GM19328 (cell line): ENCODE data around the gene INF2.

Experiments used
- ATAC-seq: cut with Tn5 transposase; IDR thresholded peaks from one replicate; pipeline ENCODE4 v1.9.1; 2021; ENCODE audit warnings: mild to moderate bottlenecking, moderate library complexity; ENCODE audit not compliant: unreplicated experiment

INF2 gene

DNA sequence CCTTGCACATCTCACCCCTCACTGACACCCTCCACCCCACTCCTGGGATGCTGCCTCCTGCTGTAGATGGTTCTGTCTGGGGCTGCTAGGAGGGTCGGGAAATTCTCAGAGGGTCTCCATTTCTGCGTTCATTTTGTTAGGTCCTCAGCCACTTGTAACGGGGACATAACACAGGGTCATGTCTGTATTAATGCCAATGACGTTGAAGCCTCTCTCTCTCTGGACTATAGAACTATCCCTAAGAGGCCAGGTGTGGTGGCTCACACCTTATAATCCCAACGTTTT, 78.2 kb downstream of the INF2 start:
- ATAC-seq, result no peak

DNA sequence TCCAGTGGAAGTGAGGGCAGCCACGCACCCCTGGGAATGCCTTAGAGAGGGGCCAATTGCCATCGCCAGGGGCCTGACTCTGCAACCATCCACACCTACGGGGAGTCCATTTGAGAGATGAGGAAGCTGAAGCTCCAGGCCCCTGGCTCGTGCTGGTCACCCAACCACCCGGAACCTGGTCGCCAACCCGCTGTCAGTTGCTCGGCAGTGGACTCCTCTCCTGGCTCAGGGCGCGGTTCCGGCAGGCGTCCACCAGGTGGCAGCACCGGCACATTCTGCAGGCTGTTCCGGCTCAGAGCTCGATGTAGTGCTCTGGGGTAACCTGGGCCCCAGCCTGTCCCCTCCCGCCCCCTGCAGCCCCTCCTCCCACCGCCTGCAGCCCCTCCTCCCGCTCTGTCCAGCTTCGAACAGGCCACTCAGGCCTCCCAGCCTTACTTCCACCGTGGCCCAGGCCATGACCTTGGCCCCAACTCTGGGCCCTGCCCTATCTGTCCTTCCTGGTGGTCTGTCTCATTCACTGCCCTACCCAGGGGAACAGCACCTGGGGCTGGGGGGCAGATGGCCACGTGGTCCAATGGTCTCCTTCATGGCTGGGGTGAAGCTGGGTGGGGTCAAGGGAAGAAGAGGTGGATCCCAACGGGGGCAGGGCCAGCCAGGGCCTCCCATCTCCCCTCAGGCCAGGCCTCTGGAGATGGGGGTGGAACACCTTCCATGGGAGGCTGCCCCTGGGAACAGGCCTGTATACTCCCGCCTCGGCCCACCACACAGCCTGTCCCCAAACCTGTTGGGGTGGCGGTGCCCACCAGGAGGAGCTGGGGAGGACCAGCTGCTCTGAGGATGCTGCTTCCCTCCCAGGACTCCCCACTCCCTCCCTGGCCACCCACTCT, 79.3 kb downstream of the INF2 start:
- no peak for ATAC-seq

DNA sequence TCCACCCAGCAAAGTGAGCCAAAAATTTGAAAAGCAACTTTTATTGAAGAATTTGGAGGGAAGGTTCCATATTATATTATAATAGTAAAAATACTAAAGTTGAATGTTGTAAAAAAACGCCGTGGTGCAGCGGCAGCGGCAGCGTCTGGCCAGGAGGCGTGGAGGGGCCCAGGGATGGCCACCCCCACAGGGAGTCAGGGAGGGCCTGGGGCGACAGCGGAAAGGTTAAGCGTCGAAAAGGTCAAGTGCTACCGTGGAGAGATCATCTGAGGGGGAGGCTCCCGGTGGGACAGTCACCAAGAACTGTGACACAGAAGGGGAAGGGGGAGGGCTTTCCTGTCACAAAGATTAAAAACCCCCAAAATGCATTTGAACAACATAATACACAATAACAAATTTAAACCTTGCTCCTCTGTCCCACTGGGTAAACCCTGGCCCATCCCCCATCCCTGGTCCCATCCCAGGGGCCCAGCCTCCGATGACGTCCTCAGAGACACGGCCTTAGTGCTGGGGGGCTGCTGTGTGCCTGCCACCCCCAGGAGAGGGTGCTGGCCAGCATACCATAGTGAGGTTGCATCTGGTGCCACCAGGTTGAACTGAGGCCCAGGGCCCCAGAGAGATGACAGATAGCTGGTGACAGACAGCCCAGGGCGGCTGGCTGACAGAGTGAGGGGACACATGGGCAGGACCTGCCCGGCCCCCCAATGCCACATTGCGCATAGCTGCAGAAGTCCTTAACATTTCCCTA, 80.1 kb downstream of the INF2 start:
- ATAC-seq, result no peak

DNA sequence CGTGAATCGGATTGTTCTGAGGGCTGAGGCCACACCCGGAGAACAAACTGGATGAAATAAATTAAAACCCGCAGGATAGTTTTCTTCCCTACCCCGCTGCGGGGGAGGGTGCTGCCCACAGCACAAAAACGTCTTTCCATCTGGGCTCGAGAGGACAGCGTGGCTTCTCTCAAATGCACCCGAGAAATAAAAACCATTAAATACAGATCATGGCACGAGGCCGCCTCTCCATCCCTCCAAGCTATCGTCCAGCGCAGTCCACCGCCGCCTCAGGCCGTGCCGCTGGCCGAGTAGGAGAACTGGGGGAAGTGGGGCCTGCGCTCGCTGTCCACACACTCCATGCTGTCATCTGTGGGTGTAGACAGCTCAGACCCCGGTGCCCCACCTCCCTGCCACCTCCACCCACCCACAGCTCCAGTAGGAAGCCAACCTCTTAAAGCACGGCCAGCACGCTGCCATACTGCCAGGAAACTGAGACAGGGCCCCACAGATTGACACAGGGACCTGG, 80.7 kb downstream of the INF2 start:
- ATAC-seq, result no peak

DNA sequence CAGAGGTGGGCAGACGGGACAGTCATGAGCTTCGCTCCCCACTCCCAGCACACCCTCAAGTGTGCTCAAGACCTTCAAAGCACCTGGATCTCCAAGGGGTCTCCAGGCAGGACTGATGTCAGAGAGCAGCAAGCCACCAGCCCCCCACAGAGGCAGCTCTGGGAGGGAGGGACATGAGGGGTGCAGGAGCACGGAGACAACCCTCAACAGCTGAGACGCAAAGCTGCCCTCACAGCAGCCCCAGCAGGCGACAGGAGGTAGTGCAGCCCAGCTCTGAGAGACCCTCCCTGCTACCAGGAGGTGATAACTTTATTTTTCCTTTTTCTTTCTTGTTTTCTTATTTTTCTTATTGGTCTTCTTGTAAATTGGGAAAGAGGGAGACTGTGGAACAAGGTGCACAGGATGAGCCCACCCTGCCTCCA, 81.4 kb downstream of the INF2 start:
- ATAC-seq, result no peak

DNA sequence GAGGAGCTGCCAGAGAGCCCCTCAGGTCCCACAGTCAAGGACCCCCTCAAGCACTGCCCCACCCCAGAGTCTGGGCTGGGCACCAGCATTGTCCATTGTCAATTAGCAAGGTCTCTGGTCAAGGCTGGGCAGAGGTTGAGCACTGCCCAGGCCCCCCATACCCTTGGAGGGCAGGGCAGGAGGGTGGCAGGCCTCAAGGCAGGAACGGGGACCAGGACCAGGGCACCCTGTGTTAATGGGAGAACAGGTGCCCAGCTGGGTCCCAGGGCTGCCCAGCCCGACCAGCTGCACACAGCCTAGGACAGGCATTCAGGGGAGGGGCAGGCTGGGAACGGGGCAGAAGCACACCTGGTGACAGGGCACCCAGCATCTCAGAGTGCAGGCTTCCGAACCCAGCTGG, 82.0 kb downstream of the INF2 start:
- ATAC-seq, result no peak
